Cardiac septum (tissue), 1 donor: ENCODE measurements around the gene ACVRL1. TPM values are rescaled to one million over a fixed set of nuclear protein-coding genes. Genes with fewer than 3 reads are reported as not detected.

Experiments used
- DNase-seq: peaks from one replicate; pipeline ENCODE4 v3.0.0-alpha.2; 2020; ENCODE audit warnings: low spot score
- intact Hi-C: fragments of 100-400 bp; cut with DNase I; formaldehyde crosslinking; loops from one replicate; pipeline ENCODE4 v1.14.0; 2022
- total RNA-seq: library from RNA; stranded (reverse); fragmentation: NEBNext Ultra II Directional; extraction: Animal tissue kit (Norgen Biotek cat#: 25700); gene quantifications from one replicate; pipeline ENCODE4 v1.2.1, GENCODE V29; 2021
- donor health status: DM: no; HTN: no; CAD: no.

Gene ACVRL1
- total RNA-seq, 1 donor from 2014 or later = 31.1 TPM

DNA sequence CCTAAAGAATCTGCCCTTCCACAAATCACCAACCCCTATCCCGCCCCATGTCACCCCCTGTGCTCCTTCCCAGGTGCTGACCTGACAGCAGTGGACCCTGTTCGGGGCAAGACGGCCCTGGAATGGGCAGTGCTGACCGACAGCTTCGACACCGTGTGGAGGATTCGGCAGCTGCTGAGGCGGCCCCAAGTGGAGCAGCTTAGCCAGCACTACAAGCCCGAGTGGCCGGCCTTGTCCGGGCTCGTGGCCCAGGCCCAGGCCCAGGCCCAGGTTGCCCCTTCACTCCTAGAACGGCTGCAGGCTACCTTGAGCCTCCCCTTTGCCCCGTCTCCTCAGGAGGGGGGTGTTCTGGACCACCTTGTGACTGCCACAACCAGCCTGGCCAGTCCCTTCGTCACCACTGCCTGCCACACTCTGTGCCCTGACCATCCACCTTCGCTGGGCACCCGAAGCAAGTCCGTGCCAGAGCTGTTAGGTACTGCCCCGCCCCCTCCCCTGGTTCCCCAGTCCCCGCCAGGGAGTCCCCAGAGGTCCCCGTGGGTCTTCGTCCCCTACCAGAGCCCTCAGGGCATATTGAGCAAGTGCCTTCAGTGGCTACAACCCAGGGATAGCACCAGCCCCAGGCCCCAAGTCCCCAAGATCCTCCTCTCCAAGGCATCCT, 16.7 kb upstream of the ACVRL1 start:
- no peak for DNase-seq
- intact Hi-C loops = no loop called here

- DNase-seq = no peak
- intact Hi-C loops = no loop called here
These were observed 15.5 kb upstream of the ACVRL1 start for GRCh38 chr12:51891843-51892242.

DNA sequence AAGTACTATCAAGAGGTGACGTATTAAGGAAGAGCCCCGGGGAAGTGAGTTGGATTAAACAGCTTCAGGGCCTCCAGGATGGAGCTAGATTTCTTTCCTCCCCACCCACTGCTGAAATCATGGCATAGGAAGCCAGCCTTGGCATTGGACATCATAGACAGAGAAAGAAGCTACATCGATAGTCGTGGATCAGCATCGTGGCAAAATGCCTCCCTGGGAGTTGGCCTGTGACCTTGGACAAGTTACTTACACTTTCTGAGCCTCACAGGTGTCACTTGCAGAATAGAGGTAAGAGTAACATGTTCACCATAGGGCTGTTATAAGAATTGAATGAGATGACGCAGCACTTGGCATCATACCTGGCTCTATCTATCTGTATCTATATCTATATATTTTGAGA, 13.5 kb upstream of the ACVRL1 start:
- DNase-seq = no peak

GRCh38 chr12:51895378-51896135, 11.7 kb upstream of the ACVRL1 start:
- intact Hi-C loops = loop anchor here (1.0 to 2.0 kb wide), 2 partner anchors 27 to 87 kb away; no protein-coding TSS in a partner anchor

More for the DNA sequence above, 13.5 kb upstream of the ACVRL1 start:
- intact Hi-C loops = no loop called here

DNA sequence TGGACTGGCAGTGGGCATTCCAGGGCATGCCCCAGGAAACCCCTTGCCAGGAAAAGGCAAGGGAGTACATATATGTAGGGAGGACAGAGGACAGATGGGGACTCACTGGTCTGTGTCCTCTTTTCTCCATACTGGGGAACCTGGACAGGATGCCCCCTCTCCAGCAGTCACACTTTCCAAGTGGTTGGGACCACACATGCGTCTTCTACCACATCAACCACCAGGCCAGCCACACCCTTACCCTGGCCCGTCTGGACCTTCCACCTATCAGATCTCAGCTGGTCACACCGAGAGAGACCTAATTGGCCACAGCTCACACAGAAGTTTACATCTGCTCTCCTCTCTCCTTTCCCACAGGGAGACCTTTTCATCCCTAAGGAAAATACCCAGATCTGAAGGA, 11.1 kb upstream of the ACVRL1 start:
- no peak for DNase-seq
- intact Hi-C loops = loop anchor here (2.0 kb wide), 1 partner anchor 27 kb away; no protein-coding TSS in a partner anchor

More at GRCh38 chr12:51895378-51896135, 11.7 kb upstream of the ACVRL1 start:
- DNase-seq = no peak

GRCh38 chr12:51897181-51897580, 10.1 kb upstream of the ACVRL1 start:
- intact Hi-C loops = loop anchor here (2.0 kb wide), 1 partner anchor 26 kb away; no protein-coding TSS in a partner anchor
- no peak for DNase-seq

- intact Hi-C loops = no loop called here
- DNase-seq = no peak
These were observed 8.8 kb upstream of the ACVRL1 start for GRCh38 chr12:51898506-51898905.

GRCh38 chr12:51898937-51899336, 8.4 kb upstream of the ACVRL1 start:
- intact Hi-C loops = no loop called here
- no peak for DNase-seq

DNA sequence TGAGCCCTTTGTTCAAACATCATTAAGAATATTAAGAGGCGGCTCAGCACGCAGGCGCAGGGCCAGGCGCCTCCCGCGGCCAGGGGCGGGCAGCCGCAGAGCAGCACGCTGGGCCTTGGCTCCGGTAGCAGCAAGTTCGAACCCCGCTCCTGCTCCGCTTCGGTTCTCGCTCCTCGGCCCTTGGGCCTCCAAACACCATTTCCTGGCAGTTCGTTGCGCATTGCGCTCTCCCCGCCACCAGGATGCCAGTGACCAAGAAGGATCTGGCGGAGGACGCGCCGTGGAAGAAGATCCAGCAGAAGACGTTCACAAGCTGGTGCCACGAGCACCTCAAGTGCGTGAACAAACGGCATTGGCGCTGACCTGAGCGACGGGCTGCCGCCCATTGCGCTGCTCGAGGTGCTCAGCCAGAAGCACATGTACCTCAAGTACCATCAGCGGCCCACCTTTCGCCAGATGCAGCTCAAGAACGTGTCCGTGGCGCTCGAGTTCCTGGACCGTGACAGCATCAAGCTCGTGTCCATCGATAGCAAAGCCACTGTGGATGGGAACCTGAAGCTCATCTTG, 6.9 kb upstream of the ACVRL1 start:
- DNase-seq = no peak
- intact Hi-C loops = no loop called here

DNA sequence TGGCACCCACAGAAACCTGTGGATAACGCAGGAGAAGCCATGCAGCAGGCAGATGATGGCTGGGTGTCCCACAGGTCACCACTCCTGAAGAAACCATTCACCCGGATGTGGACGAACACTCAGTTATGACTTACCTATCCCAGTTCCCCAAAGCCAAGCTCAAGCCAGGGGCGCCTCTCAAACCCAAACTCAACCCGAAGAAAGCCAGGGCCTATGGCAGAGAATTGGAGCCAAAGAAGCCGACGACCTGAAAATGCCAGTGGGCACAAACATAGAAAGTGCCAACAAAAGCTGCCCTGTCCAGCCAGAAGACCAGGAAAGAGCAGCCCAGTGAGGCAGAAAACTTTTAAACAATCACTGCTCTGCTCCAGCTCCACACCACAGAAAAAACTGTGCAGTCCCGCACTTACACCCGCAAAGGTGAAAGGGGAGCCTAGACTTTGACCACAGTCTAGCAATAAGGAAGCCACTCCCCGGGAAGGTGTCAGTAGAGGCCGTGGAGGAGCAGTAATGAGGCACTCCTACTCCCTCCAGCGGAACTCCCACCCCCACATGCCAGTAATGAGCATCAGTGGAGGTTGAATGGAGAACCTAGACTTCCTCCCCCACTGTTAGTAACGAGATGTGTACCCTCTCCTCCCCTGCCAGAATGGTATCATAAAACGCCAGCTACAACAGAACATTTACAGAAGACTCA, 6.0 kb upstream of the ACVRL1 start:
- DNase-seq = no peak
- intact Hi-C loops = no loop called here

DNA sequence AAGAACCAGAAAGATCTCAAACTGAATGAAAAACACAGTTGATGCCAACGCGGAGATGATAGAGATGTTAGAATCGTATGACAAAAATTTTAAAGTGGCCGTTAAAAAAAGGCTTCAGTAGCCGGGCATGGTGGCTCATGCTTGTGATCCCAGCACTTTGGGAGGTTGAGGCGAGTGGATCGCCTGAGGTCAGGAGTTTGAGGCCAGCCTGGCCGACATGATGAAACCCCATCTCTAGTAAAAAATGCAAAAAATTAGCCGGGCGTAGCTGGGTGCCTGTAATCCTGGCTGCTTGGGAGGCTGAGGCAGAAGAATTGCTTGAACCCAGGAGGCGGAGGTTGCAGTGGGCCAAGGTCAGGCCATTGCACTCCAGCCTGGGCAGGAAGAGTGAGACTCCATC, 5.4 kb upstream of the ACVRL1 start:
- DNase-seq = no peak
- intact Hi-C loops = no loop called here

- intact Hi-C loops = no loop called here
- DNase-seq = peak; percentile 72
These were observed 2.3 kb upstream of the ACVRL1 start for GRCh38 chr12:51904951-51905470.

GRCh38 chr12:51905471-51906429, 1.6 kb upstream of the ACVRL1 start:
- intact Hi-C loops = no loop called here
- DNase-seq = no peak

- intact Hi-C loops = no loop called here
- no peak for DNase-seq
These were observed 748 bp upstream of the ACVRL1 start for GRCh38 chr12:51906430-51907082.

- no peak for DNase-seq
- intact Hi-C loops = no loop called here
These were observed 637 bp downstream of the ACVRL1 start for GRCh38 chr12:51907856-51908425.

- intact Hi-C loops = no loop called here
- DNase-seq = no peak
These were observed 1.7 kb downstream of the ACVRL1 start for GRCh38 chr12:51908876-51909592.

DNA sequence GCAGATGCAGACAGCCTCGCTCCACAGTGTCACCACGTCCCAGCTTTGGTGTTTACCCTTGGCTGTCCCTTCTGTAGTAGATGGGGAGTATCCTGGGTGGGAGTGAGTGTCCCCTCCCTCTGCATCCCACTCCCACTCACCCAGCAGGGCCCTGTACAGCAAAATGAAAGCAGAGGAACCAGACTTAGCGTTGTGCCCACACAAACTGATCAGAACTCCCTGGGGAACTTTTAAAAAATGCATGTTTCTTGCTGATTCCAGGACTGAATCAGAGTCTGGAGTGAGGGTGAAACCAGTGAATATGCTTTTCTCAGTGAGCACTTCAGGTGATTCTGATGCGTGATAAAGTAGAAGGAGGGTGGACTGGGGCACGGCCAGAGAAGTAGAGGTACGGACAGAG, 2.9 kb downstream of the ACVRL1 start:
- intact Hi-C loops = no loop called here
- peak; percentile 44 for DNase-seq
